DND-41 (cell line): ENCODE data around the gene KLHDC7B.

Experiments used
- ATAC-seq: fragments of 200-7000 bp; cut with Tn5 transposase; 3 replicates; pipeline ENCODE4 v1.9.1; 2021; ENCODE audit warnings: low read depth; ENCODE audit not compliant: insufficient read depth
- DNase-seq: peaks from one replicate; pipeline ENCODE4 v3.0.0-alpha.2; 2020
- H2AFZ ChIP-seq: 2 replicates; pipeline ENCODE4 v1.6.0; 2012; ENCODE audit warnings: low read depth, low read length
- H3K27ac ChIP-seq: 2 replicates; pipeline ENCODE4 v1.5.1; 2012; ENCODE audit warnings: low read length, inconsistent platforms
- H3K27me3 ChIP-seq: fragments of 200-600 bp; sonication (generic); 2 replicates; pipeline ENCODE4 v1.6.0; 2012; ENCODE audit warnings: low read length, mild to moderate bottlenecking, inconsistent platforms; ENCODE audit not compliant: insufficient read depth, poor library complexity
- H3K36me3 ChIP-seq: 2 replicates; pipeline ENCODE4 v1.5.1; 2012; ENCODE audit warnings: low read length, inconsistent platforms; ENCODE audit not compliant: insufficient read depth
- H3K4me1 ChIP-seq: 2 replicates; pipeline ENCODE4 v1.5.1; 2012; ENCODE audit warnings: mild to moderate bottlenecking, low read length; ENCODE audit not compliant: insufficient read depth
- H3K4me2 ChIP-seq: 2 replicates; pipeline ENCODE4 v1.6.0; 2012; ENCODE audit warnings: mild to moderate bottlenecking, moderate library complexity, low read length, inconsistent platforms; ENCODE audit not compliant: insufficient read depth
- H3K4me3 ChIP-seq, 2 experiments: fragments of 200-600 bp in 1 of 2; shearing (Covaris generic) in 1 of 2; 2 replicates each; pipeline ENCODE4 v1.5.1; 2012 to 2016; ENCODE audit warnings: inconsistent platforms in 2 of 2, low read length in 2 of 2, mild to moderate bottlenecking in 2 of 2, low read depth in 1 of 2, moderate library complexity in 1 of 2
- H3K79me2 ChIP-seq: 2 replicates; pipeline ENCODE4 v1.6.0; 2012; ENCODE audit warnings: low read length, inconsistent platforms; ENCODE audit not compliant: insufficient read depth
- H3K9ac ChIP-seq: 2 replicates; pipeline ENCODE4 v1.6.0; 2012; ENCODE audit warnings: low read depth, mild to moderate bottlenecking, inconsistent platforms, low read length, moderate library complexity
- H3K9me3 ChIP-seq: 2 replicates; pipeline ENCODE4 v1.5.1; 2012; ENCODE audit warnings: low read length, moderate library complexity, mild to moderate bottlenecking, inconsistent platforms; ENCODE audit not compliant: insufficient read depth, severe bottlenecking
- H4K20me1 ChIP-seq: 2 replicates; pipeline ENCODE4 v1.6.0; 2012; ENCODE audit warnings: low read length; ENCODE audit not compliant: insufficient read depth
- CTCF ChIP-seq: IDR thresholded peaks from 2 replicates; pipeline ENCODE4 v1.5.1; 2012; ENCODE audit warnings: borderline replicate concordance, low read length, moderate library complexity, mild to moderate bottlenecking; ENCODE audit not compliant: poor library complexity, severe bottlenecking; ENCODE audit errors: extremely low read depth
- EZH2 ChIP-seq: IDR thresholded peaks from 3 replicates; pipeline ENCODE4 v1.6.1; 2012; ENCODE audit warnings: borderline replicate concordance, low read depth, mild to moderate bottlenecking, moderate library complexity, low read length, inconsistent platforms; ENCODE audit not compliant: severe bottlenecking

Gene KLHDC7B

GRCh38 chr22:50581950-50582492 is 36.3 kb downstream of the KLHDC7B start:
- no peaks in the 10 kb centered on the region for H3K27me3 ChIP-seq
- TF ChIP-seq CTCF: no peak
- no peak for TF ChIP-seq EZH2
- peak overlapping the region; percentile 99 for H2AFZ ChIP-seq
- peak overlapping the region; percentile 71 for H3K4me2 ChIP-seq
- peaks cover 24% of the 10 kb centered on the region for H3K79me2 ChIP-seq
- DNase-seq: no peak
- H3K27ac ChIP-seq: peak overlapping the region; percentile 100
- ATAC-seq: no peak; the same call in 2 of the 3 replicates
- H3K9ac ChIP-seq: peak overlapping the region; percentile 100
- no peaks in the 10 kb centered on the region for H3K9me3 ChIP-seq
- peaks cover 43% of the 10 kb centered on the region for H3K36me3 ChIP-seq
- H3K4me3 ChIP-seq: peak overlapping the region; percentile 68 to 91; a peak in 3 of 4 replicates
- H4K20me1 ChIP-seq: peaks cover 16% of the 10 kb centered on the region; the same call in 1 of the 2 replicates
- H3K4me1 ChIP-seq: peaks cover 30% of the 10 kb centered on the region

DNA sequence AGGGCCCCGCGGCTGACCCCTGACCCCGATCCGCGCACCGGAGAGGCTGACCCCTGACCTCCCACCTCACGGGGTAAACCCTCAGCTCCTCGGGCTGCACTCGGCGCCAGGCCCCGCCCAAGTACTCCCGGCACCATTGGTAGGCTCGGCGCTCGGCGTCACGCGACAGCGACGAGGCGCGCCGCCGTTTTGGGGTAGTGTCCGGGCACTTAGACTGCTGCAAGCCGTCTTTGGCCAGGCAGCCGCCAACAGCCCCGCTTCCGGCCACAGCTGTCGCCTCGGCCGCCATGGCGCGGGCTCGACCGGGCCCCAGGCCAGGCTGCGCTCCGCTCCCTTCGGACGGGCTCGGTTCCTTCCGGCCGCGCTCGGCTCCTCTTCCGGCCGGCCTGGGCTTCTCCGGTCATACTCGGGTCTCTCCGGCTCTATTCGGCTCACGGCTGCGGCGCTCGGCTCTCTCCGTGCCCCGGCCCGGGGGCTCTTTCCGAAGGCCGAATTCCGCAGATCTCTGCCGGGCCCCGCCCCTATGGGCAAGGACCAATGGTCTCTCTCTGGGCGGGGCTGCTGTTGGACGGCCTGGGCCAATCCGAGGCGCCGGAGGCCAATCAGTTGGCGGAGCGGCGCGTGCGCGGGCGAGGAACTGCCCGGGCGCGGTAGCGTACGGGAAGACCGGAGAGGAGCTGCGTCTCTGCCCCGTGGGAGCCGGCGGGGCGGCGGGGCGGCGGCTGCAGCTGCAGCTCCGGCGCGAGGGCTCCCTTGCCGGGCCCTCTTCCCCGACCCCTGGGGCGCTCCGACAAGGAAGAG is 37.0 kb downstream of the KLHDC7B start, which contains the start of gene CHKB:
Gene CHKB (minus strand): TSS at position 357 of the 801 bp plus-strand sequence. CDS start 68 bp downstream, at position 289.
- H3K9me3 ChIP-seq: no peaks in the 10 kb centered on the region
- peak within 1 kb of the TSS; percentile 100 for H3K9ac ChIP-seq
- no peaks in the 10 kb centered on the region for H3K27me3 ChIP-seq
- peak within 1 kb of the TSS; percentile 83 to 91 for H3K4me3 ChIP-seq
- no peak for TF ChIP-seq CTCF
- TF ChIP-seq EZH2: no peak
- H3K4me1 ChIP-seq: peaks cover 30% of the 10 kb centered on the region
- H3K36me3 ChIP-seq: peaks cover 36% of the 10 kb centered on the region
- peaks cover 24% of the 10 kb centered on the region for H3K79me2 ChIP-seq
- peak within 1 kb of the TSS; percentile 99 for H2AFZ ChIP-seq
- peak within 1 kb of the TSS; percentile 89 for H3K4me2 ChIP-seq
- H4K20me1 ChIP-seq: peaks cover 13% of the 10 kb centered on the region; the same call in 1 of the 2 replicates
- H3K27ac ChIP-seq: peak within 1 kb of the TSS; percentile 100
- DNase-seq (peak; percentile 99), ATAC-seq (peak; percentile 92)

DNA sequence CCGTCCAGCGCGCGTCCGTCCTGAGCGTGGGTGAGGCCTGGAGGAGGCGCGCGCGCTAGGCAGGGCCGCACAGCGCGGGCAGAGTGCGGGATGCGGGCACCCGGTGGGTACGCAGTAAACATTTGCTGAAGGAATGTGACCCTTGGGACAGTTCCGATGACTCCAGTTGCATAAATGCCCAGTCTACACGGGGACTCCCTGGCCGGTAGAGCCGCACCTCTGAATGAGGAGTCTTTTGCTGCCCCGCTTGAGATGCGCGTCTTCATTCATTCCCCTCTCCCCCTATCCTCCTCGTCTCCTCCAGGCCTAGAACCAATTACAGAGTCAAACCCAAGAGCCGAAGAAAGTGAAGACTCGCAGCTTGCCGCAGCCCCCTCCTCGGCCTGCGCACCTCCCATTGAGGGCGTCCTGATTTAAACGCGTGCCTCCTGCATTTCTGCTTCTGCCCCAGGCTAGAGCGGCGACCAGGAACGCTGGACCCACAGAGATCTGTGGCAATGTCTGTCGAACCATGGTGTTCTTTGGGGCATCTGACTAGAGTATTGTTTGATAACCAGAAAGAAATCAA is 37.7 kb downstream of the KLHDC7B start:
- Histone ChIP-seq H3K4me2 (peak overlapping the region; percentile 89), H3K4me1 (peaks cover 30% of the 10 kb centered on the region), H3K9me3 (no peaks in the 10 kb centered on the region), H3K27ac (peak overlapping the region; percentile 73), H2AFZ (peak overlapping the region; percentile 74), H3K79me2 (peaks cover 24% of the 10 kb centered on the region), H4K20me1 (peaks cover 13% of the 10 kb centered on the region; the same call in 1 of the 2 replicates), H3K36me3 (peaks cover 34% of the 10 kb centered on the region), H3K9ac (peak overlapping the region; percentile 100), H3K4me3 (peak overlapping the region; percentile 83 to 91), H3K27me3 (no peaks in the 10 kb centered on the region)
- no peak for TF ChIP-seq CTCF
- no peak for TF ChIP-seq EZH2
- no peak for DNase-seq
- peak; percentile 27 for ATAC-seq
